HepG2 (cell line): Measurements from ENCODE around the gene CFAP73. TPM values are rescaled to one million over a fixed set of nuclear protein-coding genes. Genes with fewer than 3 reads are reported as not detected.

ENCODE experiments used
- HDAC2 ChIP-seq: sonication (generic); formaldehyde crosslinking; IDR thresholded peaks from 2 replicates; pipeline ENCODE4 v1.4.0; 2020; ENCODE audit warnings: missing genetic modification reagents
- MTA1 ChIP-seq: sonication (generic); formaldehyde crosslinking; IDR thresholded peaks from 2 replicates; pipeline ENCODE4 v1.4.0; 2020; ENCODE audit warnings: missing genetic modification reagents, mild to moderate bottlenecking, borderline replicate concordance
- RAD51 ChIP-seq: fragments of 450-650 bp; IDR thresholded peaks from 2 replicates; pipeline ENCODE4 v1.6.1; 2016; ENCODE audit warnings: borderline replicate concordance
- RCOR2 ChIP-seq: IDR thresholded peaks from 2 replicates; pipeline ENCODE4 v1.6.1; 2016; ENCODE audit warnings: missing biosample characterization, missing genetic modification reagents
- REST ChIP-seq, 2 experiments: IDR thresholded peaks; 2 replicates each; pipeline ENCODE4 v1.6.1; 2011 to 2012; ENCODE audit warnings: low read length in 2 of 2, borderline replicate concordance in 1 of 2, low read depth in 1 of 2, mild to moderate bottlenecking in 1 of 2, moderate library complexity in 1 of 2
- ZBTB7A ChIP-seq: sonication (generic); formaldehyde crosslinking; IDR thresholded peaks from 2 replicates; pipeline ENCODE4 v1.8.0; 2022; ENCODE audit warnings: mild to moderate bottlenecking, missing genetic modification reagents
- ZFP36L1 ChIP-seq: sonication (generic); formaldehyde crosslinking; IDR thresholded peaks from 2 replicates; pipeline ENCODE4 v1.8.0; 2022; ENCODE audit warnings: mild to moderate bottlenecking, missing genetic modification reagents, moderate library complexity
- ZNF143 ChIP-seq: sonication (generic); formaldehyde crosslinking; IDR thresholded peaks from 2 replicates; pipeline ENCODE4 v1.4.0; 2020; ENCODE audit warnings: missing genetic modification reagents
- ZNF337 ChIP-seq: sonication (generic); formaldehyde crosslinking; IDR thresholded peaks from 2 replicates; pipeline ENCODE4 v1.5.1; 2020; ENCODE audit warnings: missing genetic modification reagents, low read depth, mild to moderate bottlenecking, borderline replicate concordance
- ZNF383 ChIP-seq: sonication (generic); formaldehyde crosslinking; IDR thresholded peaks from 2 replicates; pipeline ENCODE4 v1.4.0; 2020; ENCODE audit warnings: missing genetic modification reagents, mild to moderate bottlenecking, borderline replicate concordance
- ZNF547 ChIP-seq: sonication (generic); formaldehyde crosslinking; IDR thresholded peaks from 2 replicates; pipeline ENCODE4 v1.5.1; 2020; ENCODE audit warnings: mild to moderate bottlenecking, missing genetic modification reagents
- ZNF567 ChIP-seq: sonication (generic); formaldehyde crosslinking; IDR thresholded peaks from 2 replicates; pipeline ENCODE4 v1.8.1; 2023; ENCODE audit warnings: mild to moderate bottlenecking, missing genetic modification reagents, borderline replicate concordance
- ZNF615 ChIP-seq: sonication (generic); formaldehyde crosslinking; IDR thresholded peaks from 2 replicates; pipeline ENCODE4 v1.5.0; 2020; ENCODE audit warnings: mild to moderate bottlenecking, missing genetic modification reagents, borderline replicate concordance
- ZNF670 ChIP-seq: sonication (generic); formaldehyde crosslinking; IDR thresholded peaks from 2 replicates; pipeline ENCODE4 v1.8.0; 2022; ENCODE audit warnings: mild to moderate bottlenecking, missing genetic modification reagents, borderline replicate concordance
- polyA plus RNA-seq, 8 experiments: library from polyadenylated mRNA; depleted of rRNA in 3 of 8; stranded (reverse) in 7 of 8; unstranded in 1 of 8; fragments of >200 nt; fragmentation: Illumina TruSeq in 4 of 8; extraction: Trizol in 4 of 8; gene quantifications; 2 replicates each; pipeline versions ENCODE4 v1.2.1 to v1.2.3, GENCODE V29; 2011 to 2016; ENCODE audit warnings: low read depth in 4 of 8, missing spikeins in 1 of 8, mixed read lengths in 1 of 8; ENCODE audit not compliant: insufficient read depth in 1 of 8
- total RNA-seq, 5 experiments: library from RNA; depleted of rRNA; stranded (reverse); fragments of >200 nt; fragmentation: Illumina TruSeq; extraction: Trizol; gene quantifications; 2 replicates each; pipeline ENCODE4 v1.2.3, GENCODE V29; 2016; ENCODE audit warnings: low read depth in 1 of 5
- TF ChIP-seq, protein P1 (sequence below): sonication (generic); formaldehyde crosslinking; IDR thresholded peaks from 2 replicates; pipeline ENCODE4 v1.4.0; 2020; ENCODE audit warnings: missing genetic modification reagents, borderline replicate concordance
- TF ChIP-seq, protein P2 (sequence below): IDR thresholded peaks from 2 replicates; pipeline ENCODE4 v1.6.1; 2016; ENCODE audit warnings: missing compliant biosample characterization, missing genetic modification reagents, borderline replicate concordance
- TF ChIP-seq, protein P3 (sequence below): sonication (generic); formaldehyde crosslinking; IDR thresholded peaks from 2 replicates; pipeline ENCODE4 v1.9.0; 2022; ENCODE audit warnings: low read depth, missing genetic modification reagents
- TF ChIP-seq, protein P4 (sequence below): IDR thresholded peaks from 2 replicates; pipeline ENCODE4 v1.6.1; 2016; ENCODE audit warnings: missing compliant biosample characterization, missing genetic modification reagents, borderline replicate concordance

Gene CFAP73
- total and polyA plus RNA-seq, 2 of the 13 experiments (the other 11 are each of a cell fraction or from before 2014, with no cell fraction given): not detected

GRCh38 chr12:113186666-113187325, 37.3 kb downstream of the CFAP73 start (continued):
- TF ChIP-seq ZFP36L1 (CRISPR knock-in tag): no peak
- TF ChIP-seq ZNF670 (CRISPR knock-in tag): no peak
- no peak for TF ChIP-seq ZNF337 (CRISPR knock-in tag)
- 0 out of 2 replicates have a peak, but pooled peaks have one; percentile 55 for TF ChIP-seq MTA1 (CRISPR knock-in tag)
- TF ChIP-seq, protein P1, sequence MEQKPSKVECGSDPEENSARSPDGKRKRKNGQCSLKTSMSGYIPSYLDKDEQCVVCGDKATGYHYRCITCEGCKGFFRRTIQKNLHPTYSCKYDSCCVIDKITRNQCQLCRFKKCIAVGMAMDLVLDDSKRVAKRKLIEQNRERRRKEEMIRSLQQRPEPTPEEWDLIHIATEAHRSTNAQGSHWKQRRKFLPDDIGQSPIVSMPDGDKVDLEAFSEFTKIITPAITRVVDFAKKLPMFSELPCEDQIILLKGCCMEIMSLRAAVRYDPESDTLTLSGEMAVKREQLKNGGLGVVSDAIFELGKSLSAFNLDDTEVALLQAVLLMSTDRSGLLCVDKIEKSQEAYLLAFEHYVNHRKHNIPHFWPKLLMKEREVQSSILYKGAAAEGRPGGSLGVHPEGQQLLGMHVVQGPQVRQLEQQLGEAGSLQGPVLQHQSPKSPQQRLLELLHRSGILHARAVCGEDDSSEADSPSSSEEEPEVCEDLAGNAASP (CRISPR knock-in tag): no peak
- TF ChIP-seq, protein P2, sequence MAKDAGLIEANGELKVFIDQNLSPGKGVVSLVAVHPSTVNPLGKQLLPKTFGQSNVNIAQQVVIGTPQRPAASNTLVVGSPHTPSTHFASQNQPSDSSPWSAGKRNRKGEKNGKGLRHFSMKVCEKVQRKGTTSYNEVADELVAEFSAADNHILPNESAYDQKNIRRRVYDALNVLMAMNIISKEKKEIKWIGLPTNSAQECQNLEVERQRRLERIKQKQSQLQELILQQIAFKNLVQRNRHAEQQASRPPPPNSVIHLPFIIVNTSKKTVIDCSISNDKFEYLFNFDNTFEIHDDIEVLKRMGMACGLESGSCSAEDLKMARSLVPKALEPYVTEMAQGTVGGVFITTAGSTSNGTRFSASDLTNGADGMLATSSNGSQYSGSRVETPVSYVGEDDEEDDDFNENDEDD: 0 out of 2 replicates have a peak, but pooled peaks have one; percentile 16
- TF ChIP-seq ZBTB7A (CRISPR knock-in tag): peak; percentile 82
- no peak for TF ChIP-seq ZNF567
- no peak for TF ChIP-seq ZNF615
- TF ChIP-seq RCOR2 (CRISPR knock-in tag): no peak
- no peak for TF ChIP-seq REST (IDR thresholded peaks at IDR 0.05; ENCODE audit: borderline replicate concordance in 1 of 2, low read depth in 1 of 2, low read length in 2 of 2)
- no peak for TF ChIP-seq ZNF383 (CRISPR knock-in tag)
- TF ChIP-seq HDAC2 (CRISPR knock-in tag): no peak
- TF ChIP-seq RAD51: no peak
- TF ChIP-seq, protein P3, sequence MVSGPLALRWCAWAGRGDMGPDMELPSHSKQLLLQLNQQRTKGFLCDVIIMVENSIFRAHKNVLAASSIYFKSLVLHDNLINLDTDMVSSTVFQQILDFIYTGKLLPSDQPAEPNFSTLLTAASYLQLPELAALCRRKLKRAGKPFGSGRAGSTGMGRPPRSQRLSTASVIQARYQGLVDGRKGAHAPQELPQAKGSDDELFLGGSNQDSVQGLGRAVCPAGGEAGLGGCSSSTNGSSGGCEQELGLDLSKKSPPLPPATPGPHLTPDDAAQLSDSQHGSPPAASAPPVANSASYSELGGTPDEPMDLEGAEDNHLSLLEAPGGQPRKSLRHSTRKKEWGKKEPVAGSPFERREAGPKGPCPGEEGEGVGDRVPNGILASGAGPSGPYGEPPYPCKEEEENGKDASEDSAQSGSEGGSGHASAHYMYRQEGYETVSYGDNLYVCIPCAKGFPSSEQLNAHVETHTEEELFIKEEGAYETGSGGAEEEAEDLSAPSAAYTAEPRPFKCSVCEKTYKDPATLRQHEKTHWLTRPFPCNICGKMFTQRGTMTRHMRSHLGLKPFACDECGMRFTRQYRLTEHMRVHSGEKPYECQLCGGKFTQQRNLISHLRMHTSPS: 0 out of 2 replicates have a peak, but pooled peaks have one; percentile 35
- no peak for TF ChIP-seq ZNF143 (CRISPR knock-in tag)
- no peak for TF ChIP-seq ZNF547 (CRISPR knock-in tag)
- TF ChIP-seq, protein P4, sequence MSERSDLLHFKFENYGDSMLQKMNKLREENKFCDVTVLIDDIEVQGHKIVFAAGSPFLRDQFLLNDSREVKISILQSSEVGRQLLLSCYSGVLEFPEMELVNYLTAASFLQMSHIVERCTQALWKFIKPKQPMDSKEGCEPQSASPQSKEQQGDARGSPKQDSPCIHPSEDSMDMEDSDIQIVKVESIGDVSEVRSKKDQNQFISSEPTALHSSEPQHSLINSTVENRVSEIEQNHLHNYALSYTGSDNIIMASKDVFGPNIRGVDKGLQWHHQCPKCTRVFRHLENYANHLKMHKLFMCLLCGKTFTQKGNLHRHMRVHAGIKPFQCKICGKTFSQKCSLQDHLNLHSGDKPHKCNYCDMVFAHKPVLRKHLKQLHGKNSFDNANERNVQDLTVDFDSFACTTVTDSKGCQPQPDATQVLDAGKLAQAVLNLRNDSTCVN (CRISPR knock-in tag): no peak
